DLD1 (cell line): ENCODE measurements around the gene SACM1L.
"Not testable (repeated sequence)": the region's sequence is repeated elsewhere in the genome, so short reads cannot be mapped to it uniquely, and the experiment has no call there.

ENCODE experiments used
- in situ Hi-C: cut with HindIII; loops from 2 replicates; pipeline ENCODE4 v1.10.0; 2017; ENCODE audit warnings: low sequenced_read_pairs

SACM1L gene

DNA sequence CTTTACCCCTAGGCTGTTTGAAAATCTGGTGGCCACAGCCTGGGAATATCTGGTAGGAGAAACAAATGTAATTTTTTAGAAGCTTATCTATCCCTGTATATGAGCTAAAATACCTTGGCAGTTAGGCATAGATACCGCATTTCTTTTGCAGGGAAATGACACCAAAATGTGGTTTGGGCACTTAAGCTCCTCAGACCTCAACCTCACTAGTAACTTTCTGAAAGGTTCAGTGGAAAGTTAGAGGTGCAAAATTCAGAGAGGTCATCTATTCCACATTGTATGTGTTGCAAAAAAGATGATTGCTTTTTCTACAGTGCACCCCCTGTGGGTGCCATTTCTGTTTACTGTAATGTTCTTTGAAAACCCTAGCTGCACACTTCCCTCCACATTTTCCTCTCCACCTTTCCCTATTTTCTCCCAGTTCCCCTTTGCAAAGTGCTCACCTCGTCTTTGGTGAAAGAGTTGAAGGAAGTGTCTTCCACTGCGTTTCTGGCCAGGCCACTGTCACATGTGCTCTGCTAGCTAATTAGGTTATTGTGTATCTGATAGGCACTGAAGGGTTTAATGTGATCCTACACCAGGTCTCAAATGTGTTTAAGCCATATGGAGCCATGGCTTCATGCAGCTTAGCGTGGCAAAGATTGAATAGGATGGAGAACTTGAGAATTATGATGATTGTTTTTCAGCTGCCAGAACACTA is 1.3 kb downstream of the SACM1L start:
- in situ Hi-C loops, result no loop called here

DNA sequence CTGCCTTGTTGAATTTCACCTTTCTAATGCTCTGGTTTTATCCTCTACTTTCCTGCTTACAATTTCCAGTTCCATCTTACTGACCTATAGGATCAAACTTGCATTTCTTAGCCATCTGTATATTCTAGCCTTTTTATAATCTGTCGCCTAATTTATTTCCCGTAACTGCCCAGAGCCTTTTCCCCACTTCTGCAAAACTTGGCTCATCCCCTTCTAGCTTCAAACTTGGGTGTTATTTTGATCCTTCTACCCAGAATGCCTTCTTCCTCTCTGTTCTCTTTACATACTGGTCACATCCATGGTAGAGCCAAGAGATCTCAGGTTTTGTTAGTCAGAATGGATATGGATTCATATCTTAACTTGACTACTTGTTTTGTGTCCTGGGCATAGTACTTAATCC is 2.6 kb downstream of the SACM1L start:
- in situ Hi-C loops, result no loop called here

DNA sequence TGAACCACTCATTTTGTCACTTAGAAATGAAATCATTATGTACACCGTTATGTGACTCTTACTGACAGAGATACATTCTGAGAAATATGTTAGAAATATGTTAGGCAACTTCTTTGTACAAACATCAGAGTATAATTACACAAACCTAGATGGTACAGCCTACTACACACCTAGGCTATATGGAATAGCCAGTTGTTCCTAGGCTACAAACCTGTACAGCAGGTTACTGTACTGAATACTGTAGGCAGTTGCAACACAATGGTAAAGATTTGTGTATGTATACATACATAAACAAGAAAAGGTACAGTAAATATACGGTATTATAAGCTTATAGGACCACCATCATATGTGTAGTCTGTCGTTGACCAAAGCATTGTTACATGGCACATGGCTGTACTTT is 3.7 kb downstream of the SACM1L start:
- in situ Hi-C loops, result no loop called here

DNA sequence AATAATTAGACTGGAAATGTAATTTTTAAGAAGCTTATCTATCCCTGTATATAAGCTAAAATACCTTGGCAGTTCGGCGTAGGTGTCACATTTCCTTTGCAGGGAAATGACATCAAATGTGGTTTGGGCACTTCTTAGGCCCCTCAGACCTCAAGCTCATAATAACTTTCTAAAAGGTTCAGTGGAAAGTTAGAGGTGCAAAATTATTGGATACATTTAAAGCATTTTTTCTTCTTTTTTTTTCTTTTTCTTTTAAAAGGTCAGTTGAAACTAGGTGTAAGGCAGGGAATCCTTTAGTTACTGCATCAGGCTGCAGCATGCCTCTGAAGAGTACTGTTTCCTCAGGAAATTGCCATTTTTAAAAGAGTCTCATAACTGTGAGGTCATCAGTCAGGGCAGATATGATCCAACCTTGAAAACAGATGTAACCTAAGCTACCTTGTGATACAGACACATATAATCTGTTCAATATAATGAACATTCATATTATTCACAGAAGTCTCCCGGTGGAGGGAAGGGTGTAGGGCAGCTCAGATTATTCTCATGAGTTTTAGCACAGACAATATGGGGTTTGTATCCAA is 4.8 kb downstream of the SACM1L start:
- in situ Hi-C loops, result no loop called here

DNA sequence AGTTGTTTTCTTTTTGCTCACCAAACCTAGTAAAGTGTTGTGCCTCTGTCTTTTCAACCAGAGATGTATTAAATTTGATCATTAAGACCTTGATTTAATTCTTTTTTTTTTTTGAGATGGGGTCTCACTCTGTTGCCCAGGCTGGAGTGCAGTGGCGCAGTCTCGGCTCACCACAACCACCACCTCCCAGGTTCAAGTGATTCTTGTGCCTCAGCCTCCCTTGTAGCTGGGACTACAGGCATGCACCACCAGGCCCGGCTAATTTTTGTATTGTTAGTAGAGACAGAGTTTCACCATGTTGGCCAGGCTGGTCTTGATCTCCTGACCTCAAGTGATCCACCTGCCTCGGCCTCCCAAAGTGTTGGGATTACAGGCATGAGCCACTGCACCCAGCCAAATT is 6.0 kb downstream of the SACM1L start:
- in situ Hi-C loops, result not testable (repeated sequence)

DNA sequence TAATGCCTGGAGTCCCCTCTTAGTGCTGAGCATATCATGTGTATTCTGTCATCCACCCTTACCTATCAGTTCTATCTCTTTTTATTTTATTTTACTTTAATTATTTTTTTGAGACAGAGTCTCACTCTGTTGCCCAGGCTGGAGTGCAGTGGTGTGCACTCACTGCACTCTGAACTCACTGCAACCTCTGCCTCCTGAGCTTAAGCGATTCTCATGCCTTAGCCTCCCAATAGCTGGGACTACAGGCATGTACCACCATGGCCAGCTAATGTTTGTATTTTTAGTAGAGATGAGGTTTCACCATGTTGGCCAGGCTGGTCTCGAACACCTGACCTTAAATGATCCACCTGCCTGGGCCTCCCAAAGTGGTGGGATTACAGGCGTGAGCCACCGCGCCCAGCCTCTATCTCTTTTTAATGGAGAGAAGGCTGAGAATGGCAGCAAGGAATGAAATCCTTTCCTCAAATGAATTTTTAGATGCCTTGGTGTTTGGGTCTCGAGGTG is 11.4 kb downstream of the SACM1L start:
- in situ Hi-C loops, result no loop called here

DNA sequence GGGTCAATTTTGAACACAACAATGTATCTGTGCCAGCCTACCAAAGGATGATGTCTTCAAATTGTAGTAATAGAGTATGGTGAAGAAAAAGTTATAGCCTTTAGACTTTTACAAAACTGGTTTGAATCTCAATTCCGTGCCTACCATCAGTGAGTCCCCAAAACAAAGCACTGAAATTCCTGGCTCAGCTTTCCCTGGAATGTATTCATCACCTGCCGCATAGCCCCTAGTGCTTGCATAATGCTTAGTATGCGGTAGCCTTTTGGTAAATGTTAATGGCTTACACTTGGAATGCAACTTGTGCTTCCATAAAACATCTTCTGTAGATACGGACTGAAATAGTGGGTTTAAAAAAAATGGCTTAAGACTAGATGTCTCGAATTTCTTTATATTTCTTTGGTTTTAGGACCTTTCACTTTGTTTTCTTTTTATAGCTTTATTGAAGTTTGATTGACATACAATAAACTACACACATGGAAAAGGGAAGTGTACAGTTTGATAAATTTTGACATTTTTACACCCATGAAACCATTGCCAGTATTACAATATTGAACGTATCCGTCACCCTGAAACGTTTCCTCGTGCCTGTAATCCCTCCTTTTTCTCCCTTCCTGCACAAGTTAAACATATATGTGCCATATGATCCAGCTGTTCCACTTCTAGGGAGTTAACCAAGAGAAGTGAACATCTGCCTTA is 12.1 kb downstream of the SACM1L start:
- in situ Hi-C loops, result no loop called here

DNA sequence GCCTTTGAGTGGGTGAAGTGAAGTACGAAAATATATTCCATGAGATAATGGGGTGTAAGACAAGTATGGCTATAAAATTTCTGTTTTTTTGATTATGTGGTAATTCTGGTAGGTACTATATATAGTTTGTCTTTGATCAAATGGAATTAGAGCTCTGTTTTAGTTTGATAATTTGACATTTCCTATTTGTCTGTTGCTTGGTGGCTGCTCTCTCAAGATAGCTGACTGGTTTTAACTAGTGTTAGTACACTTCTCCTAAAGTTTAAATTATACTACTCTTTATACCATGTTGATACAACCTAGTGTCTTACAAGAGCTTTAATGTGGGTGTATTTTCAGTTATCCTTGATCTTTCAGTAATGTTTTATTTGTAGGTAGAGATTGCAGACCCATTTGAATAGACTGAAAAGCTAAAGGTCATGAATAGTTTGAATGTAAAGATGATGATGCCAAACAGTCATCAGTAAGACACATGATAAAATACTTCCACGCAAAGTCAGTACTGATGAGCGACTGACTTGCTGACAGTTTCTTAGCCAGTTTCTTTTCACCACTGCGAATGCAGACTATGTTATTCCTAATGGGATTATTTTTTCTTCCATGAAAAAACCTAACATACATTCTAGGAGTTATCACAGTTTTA is 15.2 kb downstream of the SACM1L start:
- in situ Hi-C loops, result no loop called here

DNA sequence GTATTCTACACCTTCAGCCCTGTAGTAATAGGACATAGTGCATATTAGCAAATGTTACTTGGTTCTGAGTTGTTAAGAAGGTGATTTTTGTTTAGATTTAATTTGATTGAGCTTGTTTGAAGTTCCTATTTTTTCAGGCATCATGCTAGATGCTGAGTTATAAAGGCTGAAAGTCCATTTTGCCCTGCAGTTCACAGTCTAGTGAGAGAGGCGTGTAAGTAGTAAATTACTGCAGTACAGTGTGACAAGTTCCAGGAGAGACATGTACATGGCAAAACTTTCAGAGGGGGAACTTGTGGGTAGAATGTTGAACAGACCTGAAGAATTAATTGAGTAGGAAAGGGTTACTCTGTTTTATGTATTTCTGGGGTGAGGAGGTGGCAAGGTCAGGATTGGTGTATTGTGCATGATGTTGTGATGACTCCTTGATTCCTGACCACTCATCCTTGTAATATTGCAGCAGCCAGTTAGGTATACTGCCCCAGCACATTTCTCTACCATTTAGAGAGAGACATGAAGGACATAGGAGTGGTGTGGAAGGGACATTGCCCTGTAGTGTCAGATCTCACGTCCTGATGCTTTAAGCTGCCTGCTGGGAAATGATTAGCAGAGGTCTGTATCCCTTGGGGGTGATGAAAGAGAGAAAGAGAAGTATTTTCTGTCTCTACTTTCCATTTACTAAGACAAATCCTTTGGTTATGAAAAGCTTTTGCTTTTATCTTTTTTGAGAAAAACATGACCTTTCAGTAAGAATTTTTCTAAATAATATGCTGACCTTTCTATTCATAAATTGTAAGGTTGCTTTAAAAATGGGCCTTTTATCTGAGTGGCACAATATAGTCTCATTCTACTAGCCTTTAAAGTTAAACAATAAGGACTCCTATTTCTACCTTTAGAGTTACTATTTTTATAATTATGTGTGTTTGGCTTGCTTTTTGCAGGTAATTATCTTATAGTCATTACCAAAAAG is 16.9 kb downstream of the SACM1L start:
- in situ Hi-C loops, result no loop called here

DNA sequence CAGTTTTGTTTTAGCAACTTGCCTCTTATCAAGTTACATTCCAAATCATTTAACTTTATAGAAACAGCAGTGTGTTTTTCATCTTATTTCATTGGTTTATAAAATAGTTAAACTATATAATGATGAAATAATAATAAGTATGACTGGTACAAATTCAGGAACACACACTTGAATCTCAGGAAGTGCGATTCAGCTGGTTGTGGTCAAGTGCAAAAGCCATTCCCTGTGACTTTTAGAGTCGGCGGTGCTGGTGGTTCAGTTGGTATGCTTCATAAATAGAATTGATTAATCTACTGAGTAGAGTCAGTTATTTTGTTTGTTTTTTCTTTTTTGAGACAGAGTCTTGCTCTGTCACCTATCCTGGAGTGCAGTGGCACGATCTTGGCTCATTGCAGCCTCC is 22.7 kb downstream of the SACM1L start:
- in situ Hi-C loops, result no loop called here

DNA sequence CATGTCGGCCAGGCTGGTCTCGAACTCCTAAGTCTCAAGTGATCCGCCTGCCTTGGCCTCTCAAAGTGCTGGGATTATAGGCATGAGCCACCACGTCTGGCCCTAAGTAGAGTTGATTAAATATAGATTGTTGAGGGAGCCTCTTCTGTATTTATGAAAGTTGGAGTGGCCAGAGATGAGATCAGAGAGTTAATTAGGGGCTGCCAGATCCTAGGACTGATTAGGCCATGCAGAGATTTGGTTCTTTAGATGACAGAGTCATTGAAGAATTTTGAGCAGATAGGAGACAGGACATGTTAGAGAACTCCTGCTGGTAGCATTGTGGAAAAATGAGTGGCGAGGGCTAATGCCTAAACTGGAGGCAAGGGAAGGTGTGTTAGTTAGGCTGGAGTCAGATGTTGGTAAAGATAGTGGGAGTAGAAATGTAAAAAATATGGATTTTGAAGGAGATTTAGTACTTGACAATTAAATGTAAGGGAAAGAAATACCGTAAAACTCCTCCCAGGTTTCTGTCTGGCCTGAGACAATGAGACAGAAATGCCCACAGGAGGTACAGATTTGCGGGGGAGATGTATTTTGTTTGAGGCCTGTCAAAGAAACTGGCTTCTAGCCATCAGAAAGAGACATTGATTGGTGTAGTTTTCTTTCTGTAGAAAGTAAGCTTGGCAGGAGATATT is 23.4 kb downstream of the SACM1L start:
- in situ Hi-C loops, result no loop called here

DNA sequence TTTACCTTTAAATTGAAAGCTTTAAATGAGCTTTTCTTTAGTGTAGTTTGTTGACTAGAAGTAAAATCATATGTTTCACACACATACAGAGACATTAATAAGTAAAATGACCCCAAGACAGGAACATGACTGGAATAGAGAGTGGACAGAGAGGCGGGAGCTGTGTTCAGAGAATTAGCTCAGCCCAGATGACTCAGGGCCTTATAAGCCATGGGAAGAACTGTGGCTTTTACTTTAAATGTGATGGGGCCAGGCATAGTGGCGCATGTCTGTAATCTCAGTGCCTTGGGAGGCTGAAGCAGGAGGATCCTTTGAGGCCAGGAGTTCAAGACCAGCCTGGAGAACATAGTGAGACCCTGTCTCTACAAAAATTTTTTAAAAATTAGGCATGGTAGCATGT is 26.7 kb downstream of the SACM1L start:
- in situ Hi-C loops, result no loop called here

DNA sequence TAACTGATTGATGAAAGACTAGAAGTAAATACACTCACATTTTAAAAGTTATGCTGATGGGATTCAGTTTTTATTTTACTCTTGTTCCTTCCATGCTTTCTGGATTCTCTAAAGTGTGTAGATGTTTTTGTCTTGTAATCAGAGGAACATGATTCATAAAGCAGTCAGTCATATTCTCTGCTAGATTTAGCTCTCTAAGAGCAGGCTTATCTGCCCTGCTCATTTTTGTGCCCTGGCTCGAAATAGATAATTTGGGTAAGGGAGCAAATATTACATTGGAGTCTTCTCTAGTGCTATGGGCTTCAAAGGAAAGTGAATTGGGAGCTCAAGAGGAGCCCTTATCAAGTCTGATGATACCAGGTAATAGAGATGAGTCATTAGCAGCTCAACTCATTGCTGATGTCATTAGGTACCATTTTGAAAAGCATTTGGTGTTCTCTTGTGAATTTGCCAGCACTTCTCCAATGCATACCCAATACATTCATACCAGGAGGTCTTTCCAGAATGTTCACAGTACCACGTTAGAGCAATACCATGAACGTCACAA is 27.7 kb downstream of the SACM1L start:
- in situ Hi-C loops, result no loop called here

DNA sequence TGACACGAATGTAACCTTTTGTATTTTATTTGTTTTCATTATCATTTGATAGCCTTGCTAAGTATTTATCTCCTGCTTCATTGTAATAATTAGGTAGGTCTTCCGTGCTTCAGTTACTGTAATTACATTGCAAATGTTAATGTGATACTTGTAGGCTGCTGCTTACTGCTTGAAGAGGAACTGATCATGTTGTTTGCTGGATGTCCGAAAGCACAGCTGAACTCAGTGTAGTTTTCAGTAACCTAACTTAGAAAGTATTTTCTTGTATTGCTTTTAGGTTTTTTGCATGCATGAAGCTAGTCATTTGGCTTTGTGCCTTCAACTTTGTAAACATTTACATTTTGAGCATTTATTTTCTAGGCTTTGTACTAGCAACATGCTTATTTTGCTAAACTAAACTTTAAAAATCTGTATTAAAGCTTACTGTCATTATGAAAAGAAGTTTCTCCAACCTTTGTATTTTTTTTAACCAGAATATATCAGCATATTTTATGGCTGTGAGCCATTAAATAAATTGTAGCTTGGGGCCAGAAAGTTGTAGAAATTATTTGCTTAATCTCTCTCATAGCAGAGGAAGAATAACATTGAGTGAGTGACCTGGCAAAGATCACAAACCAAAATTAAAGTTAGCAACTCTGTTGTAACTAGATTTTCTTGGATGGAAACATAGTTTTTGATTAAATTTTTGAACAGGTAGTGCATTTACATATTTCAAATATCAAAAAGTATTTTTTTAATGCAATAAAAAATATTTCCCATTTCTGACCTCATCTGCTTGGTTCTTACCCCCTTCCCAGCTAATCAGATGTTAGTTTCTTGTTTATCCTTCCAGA is 30.7 kb downstream of the SACM1L start:
- in situ Hi-C loops, result no loop called here

DNA sequence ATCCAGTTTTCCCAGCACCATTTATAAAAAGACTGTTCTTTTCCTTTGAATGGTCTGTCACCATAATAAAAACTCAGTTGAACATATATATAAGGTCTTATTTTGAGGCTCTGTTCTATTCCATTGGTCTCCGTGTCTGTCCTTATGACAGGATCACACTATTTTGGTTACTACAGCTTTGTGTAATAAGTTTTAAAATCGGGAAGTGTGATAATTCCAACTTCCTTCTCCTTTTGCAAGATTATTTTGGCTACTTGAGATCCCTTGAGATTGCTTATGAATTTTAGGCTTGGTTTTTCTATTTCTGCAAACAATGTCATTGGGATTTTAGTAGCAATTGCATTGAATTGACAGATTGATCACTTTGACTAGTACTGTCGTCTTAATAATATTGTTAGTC is 35.7 kb downstream of the SACM1L start:
- in situ Hi-C loops, result no loop called here

DNA sequence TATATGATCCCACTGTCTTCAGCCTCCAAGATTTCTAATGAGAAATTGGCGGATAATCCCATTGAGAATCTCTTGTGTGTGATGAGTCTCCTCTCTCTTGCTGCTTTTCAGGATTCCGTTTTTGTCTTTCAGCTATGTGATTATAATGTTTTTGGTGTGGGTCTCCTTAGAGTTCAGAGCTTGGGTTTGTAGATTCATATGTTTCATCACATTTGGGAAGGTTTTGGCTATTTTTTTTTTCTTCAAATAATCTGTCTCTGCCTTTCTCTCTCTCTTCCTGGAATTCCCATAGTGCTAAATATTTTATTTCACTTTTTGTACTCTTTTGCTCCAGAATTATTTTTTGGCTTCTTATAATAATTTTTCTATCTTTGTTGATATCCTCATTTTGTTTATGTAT is 40.4 kb downstream of the SACM1L start:
- in situ Hi-C loops, result no loop called here

DNA sequence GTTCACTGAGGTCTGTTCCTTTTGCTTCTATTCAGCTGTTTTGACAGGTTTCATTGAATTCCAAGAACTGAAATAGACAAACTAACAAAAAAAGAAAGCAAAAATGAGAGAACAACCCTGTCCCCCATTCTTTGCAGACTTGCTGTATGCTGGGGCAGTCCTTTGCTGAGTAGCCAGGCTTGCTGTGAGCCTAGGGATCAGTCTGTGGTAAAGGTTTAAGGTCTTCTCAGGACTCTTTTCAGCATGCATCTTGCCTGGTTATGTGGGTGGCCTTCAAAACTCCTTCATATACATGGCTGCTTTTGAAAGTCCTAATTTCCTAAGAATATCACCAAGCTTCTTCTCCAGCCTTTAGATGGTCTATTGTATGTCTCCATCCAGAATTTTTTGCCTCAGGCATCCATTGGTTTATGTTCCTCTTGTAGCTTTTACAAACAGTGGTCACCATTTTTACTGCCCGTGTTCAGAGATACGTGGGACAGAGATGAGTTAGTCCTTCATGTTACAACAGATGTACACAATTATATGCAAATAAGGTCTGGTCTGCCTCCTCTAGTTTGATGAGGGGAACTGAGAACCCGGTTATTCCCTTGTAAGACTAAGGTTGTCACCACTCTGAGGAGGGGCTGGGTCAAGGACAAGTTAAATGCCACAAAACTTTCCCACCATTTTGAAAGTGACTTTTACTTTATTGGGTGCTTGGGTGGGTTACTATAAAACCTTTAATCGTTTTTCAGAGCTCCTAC is 41.4 kb downstream of the SACM1L start:
- in situ Hi-C loops, result no loop called here

DNA sequence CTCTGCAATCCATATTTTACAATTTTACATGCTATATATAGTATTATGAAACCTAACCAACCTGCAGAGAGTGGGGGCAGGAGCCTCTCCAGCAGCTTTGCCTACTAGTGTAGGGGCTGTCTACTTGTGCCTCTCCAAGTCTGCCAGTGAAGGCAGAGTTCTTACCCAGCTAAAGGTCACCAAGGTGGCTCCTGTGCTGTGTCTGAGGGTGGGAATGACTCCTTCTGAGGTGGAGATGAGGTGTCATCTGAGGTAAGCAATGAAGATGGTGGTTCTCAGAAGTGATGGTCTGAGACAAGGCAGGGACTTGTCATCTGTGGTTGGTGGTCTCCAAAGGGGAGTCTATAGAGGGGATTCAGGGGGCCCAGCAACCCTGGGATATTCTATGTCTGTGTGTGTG is 47.5 kb downstream of the SACM1L start:
- in situ Hi-C loops, result no loop called here
